GM21390 (cell line): ENCODE data around the gene NCKAP5.
A peak's percentile ranks its signal among the peaks of the same experiment; 100 is the strongest.
"Not testable (repeated sequence)": the region's sequence is repeated elsewhere in the genome, so short reads cannot be mapped to it uniquely, and the experiment has no call there.

Experiments
- ATAC-seq: cut with Tn5 transposase; IDR thresholded peaks from one replicate; pipeline ENCODE4 v1.9.1; 2021; ENCODE audit not compliant: unreplicated experiment

NCKAP5 gene

GRCh38 chr2:133525090-133525489 lies 43.2 kb downstream of the NCKAP5 start:
- no peak for ATAC-seq

GRCh38 chr2:133523406-133523805 lies 44.9 kb downstream of the NCKAP5 start:
- ATAC-seq = no peak

GRCh38 chr2:133522204-133522603 lies 46.1 kb downstream of the NCKAP5 start:
- ATAC-seq = no peak

- ATAC-seq = no peak
Observed at GRCh38 chr2:133521146-133521745, 47.0 kb downstream of the NCKAP5 start.

- not testable (repeated sequence) for ATAC-seq
Observed at GRCh38 chr2:133519677-133520076, 48.6 kb downstream of the NCKAP5 start.

- ATAC-seq = no peak
Observed at GRCh38 chr2:133518700-133519344, 49.4 kb downstream of the NCKAP5 start.

GRCh38 chr2:133517876-133518275 lies 50.4 kb downstream of the NCKAP5 start:
- ATAC-seq = no peak

GRCh38 chr2:133516405-133517026 lies 51.7 kb downstream of the NCKAP5 start:
- ATAC-seq = no peak

- ATAC-seq = no peak
Observed at GRCh38 chr2:133515271-133515670, 53.0 kb downstream of the NCKAP5 start.

- ATAC-seq = no peak
Observed at GRCh38 chr2:133513893-133514292, 54.4 kb downstream of the NCKAP5 start.

GRCh38 chr2:133512121-133512520 lies 56.1 kb downstream of the NCKAP5 start:
- ATAC-seq = no peak

GRCh38 chr2:133511679-133512078 lies 56.6 kb downstream of the NCKAP5 start:
- ATAC-seq = no peak

GRCh38 chr2:133509777-133510176 lies 58.5 kb downstream of the NCKAP5 start:
- no peak for ATAC-seq

- no peak for ATAC-seq
Observed at GRCh38 chr2:133508546-133509165, 59.6 kb downstream of the NCKAP5 start.

GRCh38 chr2:133506996-133507395 lies 61.3 kb downstream of the NCKAP5 start:
- no peak for ATAC-seq

GRCh38 chr2:133504566-133505505 lies 63.4 kb downstream of the NCKAP5 start:
- no peak for ATAC-seq

- ATAC-seq = no peak
Observed at GRCh38 chr2:133503927-133504326, 64.3 kb downstream of the NCKAP5 start.

GRCh38 chr2:133503323-133503722 lies 64.9 kb downstream of the NCKAP5 start:
- peak; percentile 81 for ATAC-seq

GRCh38 chr2:133502678-133503077 lies 65.6 kb downstream of the NCKAP5 start:
- peak; percentile 8 for ATAC-seq

- ATAC-seq = no peak
Observed at GRCh38 chr2:133500917-133501316, 67.3 kb downstream of the NCKAP5 start.
